ENCODE data around the gene CCDC50.

The CCDC50 gene

GRCh38 chr3:191352014-191352413, 22.8 kb downstream of the CCDC50 start:
- DNase-seq = no peak

- no peak for DNase-seq
Measured at GRCh38 chr3:191353022-191353777, 24.0 kb downstream of the CCDC50 start.

- no peak for DNase-seq
Measured at GRCh38 chr3:191355406-191355805, 26.2 kb downstream of the CCDC50 start.

- DNase-seq = no peak
Measured at GRCh38 chr3:191356631-191357439, 27.6 kb downstream of the CCDC50 start.

- no peak for DNase-seq
Measured at GRCh38 chr3:191357909-191358308, 28.7 kb downstream of the CCDC50 start.

- no peak for DNase-seq
Measured at GRCh38 chr3:191358929-191359328, 29.7 kb downstream of the CCDC50 start.

- DNase-seq = no peak
Measured at GRCh38 chr3:191360620-191361019, 31.4 kb downstream of the CCDC50 start.

GRCh38 chr3:191361456-191361855, 32.3 kb downstream of the CCDC50 start:
- no peak for DNase-seq

- DNase-seq = no peak
Measured at GRCh38 chr3:191362037-191362436, 32.8 kb downstream of the CCDC50 start.

GRCh38 chr3:191362524-191363090, 33.4 kb downstream of the CCDC50 start:
- DNase-seq = no peak

GRCh38 chr3:191363221-191363620, 34.0 kb downstream of the CCDC50 start:
- no peak for DNase-seq

- DNase-seq = no peak
Measured at GRCh38 chr3:191366675-191367074, 37.5 kb downstream of the CCDC50 start.

- no peak for DNase-seq
Measured at GRCh38 chr3:191368755-191369615, 39.8 kb downstream of the CCDC50 start.

- DNase-seq = no peak
Measured at GRCh38 chr3:191369616-191370010, 40.4 kb downstream of the CCDC50 start.

- no peak for DNase-seq
Measured at GRCh38 chr3:191372122-191372521, 42.9 kb downstream of the CCDC50 start.

GRCh38 chr3:191373327-191373726, 44.1 kb downstream of the CCDC50 start:
- no peak for DNase-seq

GRCh38 chr3:191376516-191377141, 47.4 kb downstream of the CCDC50 start:
- no peak for DNase-seq

- DNase-seq = no peak
Measured at GRCh38 chr3:191378142-191378812, 49.1 kb downstream of the CCDC50 start.

- DNase-seq = no peak
Measured at GRCh38 chr3:191379446-191379845, 50.3 kb downstream of the CCDC50 start.

- DNase-seq = no peak
Measured at GRCh38 chr3:191380001-191380400, 50.8 kb downstream of the CCDC50 start.

GRCh38 chr3:191381303-191381702, 52.1 kb downstream of the CCDC50 start:
- DNase-seq = no peak

- no peak for DNase-seq
Measured at GRCh38 chr3:191382661-191383060, 53.5 kb downstream of the CCDC50 start.
